IMR-90 (cell line): ENCODE measurements around the gene BICD2.

Experiments used
- BHLHE40 ChIP-seq: fragments of 150-350 bp; IDR thresholded peaks from 2 replicates; pipeline ENCODE4 v1.6.1; 2016; ENCODE audit warnings: mild to moderate bottlenecking, low read depth, low read length
- CTCF ChIP-seq: conservative IDR thresholded peaks from 2 replicates; pipeline ENCODE4 v1.5.1; 2012; ENCODE audit warnings: mild to moderate bottlenecking, low read depth, low read length, improper control_type of control experiment
- POLR2A ChIP-seq: IDR thresholded peaks from 2 replicates; pipeline ENCODE4 v1.6.1; 2012; ENCODE audit warnings: mild to moderate bottlenecking, low read depth, low read length

DNA sequence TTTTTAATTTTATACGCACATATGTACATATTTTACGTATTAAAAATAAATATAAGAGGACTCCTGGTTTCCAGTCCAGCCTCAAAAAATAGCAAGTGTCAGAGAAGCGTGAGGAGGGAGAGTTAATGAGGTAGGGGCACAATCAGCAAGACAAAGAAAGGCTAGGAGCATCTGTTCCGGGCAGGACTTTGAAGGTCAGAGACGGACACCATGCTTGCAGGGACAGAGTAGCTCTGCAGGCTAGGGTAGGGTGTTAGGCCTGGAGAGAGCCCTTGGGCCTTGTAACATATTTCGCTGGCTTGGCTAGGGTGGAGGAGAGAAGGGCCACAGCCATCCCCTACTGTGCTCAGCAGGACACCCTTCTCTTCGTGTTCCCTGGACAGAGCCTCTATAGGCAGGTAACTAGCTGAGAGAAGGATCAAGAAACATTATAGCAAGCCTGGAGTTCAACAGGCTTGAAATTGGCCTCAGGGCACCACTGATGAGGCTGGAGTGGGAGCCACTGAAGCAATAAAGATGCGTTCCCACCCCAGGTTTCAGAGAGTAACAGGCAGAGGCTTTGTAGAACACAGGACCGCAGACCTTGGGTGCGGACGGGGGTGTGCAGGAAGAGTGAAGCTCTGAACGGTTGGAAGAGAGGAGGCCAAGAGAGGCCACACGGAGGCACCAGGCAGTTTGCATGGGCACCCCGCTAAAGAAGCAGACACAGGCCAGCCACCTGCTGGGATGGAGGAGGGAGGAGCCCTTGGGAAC is 85.0 kb downstream of the BICD2 start:
- TF ChIP-seq BHLHE40 (no peak), CTCF (no peak), POLR2A (no peak)
